SKM-1 (cell line): ENCODE measurements around the gene AMFR.
A peak's percentile ranks its signal among the peaks of the same experiment; 100 is the strongest.

Source experiments
- DNase-seq: peaks from one replicate; lab custom pipeline; 2025; ENCODE audit not compliant: unreplicated experiment; lab: John Stamatoyannopoulos, UW

The AMFR gene

GRCh38 chr16:56424404-56424764 lies 961 bp downstream of the AMFR start:
- DNase-seq: no peak

DNA sequence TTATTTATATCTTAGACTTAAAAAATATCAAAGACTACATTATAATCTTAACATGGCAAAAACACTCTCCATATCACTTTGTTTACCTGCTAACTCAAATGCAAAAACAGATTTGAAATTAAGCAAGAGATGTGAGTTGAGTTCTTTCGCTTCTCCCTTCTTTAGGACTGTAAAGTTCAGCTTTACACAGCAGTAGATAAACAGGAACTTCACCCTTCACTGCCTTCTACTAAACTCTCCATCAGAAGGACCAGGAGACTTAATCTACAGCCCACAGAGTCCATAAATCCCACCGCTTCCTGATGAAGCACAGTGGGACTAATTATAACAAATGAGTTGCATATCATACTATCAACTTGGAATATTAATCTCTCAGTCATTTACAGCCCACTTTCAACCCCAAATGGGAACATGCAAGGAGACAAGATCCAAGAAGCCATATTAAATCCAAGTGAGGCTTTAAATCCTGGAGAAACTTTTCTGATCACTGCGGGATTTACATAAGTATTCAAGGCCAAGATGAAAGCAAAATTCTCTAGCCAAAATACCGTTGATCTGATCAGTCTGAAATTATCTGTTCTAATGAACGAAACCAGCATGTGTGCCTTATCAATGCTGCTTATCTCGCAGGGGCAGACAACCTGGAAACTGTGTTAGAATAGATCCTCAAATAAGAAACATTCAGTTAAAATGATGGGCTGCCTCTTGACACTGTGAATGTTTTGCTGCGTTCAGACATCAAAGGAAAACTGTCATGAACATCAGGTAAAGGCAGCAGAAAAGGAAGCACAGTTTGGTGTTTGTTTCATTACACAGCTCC lies 1.6 kb downstream of the AMFR start:
- peak; percentile 45 for DNase-seq

GRCh38 chr16:56422896-56423441 lies 2.4 kb downstream of the AMFR start:
- DNase-seq: no peak

DNA sequence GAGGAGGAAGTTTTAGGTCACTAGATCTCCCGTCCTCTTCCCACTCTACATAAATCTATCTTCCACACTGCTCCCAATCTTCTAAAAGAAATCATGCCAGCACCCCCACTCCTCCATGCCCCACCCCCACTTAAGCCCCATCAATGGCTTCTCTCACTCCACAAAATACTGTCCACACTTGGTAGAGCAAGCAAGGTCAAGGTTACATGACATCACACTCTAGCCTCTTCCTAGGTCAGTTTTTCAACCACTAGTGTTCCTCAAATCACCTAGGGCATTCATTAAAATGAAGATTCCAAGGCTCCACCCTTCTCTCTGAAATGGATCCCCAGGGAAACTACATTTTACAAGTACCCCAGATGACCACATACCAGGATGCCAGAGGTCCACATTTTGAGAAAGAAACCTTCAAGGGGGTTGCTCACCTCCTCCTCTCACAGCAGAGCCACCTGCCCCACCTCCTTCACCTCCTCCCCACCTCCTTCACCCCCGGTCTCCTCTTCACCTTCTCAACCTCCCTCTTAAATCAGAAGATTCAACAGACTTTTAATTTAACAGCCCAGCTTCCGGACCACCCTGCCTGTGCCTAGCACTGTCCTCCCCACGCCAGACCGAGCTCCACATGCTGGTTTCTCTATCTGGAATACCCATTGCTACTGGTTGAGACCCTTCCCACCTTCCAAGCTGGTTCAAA lies 3.2 kb downstream of the AMFR start:
- no peak for DNase-seq

DNA sequence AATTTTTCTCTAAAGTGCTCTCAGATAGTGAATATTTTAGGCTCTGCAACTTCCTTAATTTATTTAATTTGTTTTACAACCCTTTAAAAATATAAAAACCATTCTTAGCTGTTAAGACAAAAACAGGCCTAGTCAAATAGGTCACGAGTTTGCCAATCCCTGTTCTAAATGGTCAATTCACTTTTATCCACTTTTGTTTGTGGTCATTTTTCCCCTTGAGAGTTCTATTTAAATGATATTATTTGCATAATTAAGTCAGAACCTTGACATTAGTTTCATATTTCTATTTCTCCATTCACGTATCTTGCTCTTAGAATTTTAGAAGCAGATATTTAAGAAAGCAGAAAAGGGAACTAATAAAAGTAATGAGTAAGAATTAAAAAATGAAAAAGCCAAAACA lies 4.0 kb downstream of the AMFR start:
- no peak for DNase-seq

DNA sequence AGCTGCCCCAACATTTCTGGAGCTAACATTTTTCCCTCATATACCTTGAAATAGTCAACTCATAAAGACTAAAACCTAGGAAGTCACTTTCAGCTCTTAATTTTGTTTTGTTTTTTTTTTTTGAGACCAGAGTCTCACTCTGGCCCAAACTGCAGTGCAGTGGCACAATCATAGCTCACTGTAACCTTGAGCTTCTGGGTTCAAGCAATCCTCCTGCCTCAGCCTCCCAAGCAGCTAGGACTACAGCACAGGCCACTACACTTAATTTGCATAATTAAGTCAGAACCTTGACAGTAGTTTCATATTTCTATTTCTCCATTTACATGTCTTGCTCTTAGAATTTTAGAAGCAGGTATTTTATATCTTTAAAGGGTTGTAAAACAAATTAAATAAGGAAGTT lies 4.7 kb downstream of the AMFR start:
- DNase-seq: no peak

DNA sequence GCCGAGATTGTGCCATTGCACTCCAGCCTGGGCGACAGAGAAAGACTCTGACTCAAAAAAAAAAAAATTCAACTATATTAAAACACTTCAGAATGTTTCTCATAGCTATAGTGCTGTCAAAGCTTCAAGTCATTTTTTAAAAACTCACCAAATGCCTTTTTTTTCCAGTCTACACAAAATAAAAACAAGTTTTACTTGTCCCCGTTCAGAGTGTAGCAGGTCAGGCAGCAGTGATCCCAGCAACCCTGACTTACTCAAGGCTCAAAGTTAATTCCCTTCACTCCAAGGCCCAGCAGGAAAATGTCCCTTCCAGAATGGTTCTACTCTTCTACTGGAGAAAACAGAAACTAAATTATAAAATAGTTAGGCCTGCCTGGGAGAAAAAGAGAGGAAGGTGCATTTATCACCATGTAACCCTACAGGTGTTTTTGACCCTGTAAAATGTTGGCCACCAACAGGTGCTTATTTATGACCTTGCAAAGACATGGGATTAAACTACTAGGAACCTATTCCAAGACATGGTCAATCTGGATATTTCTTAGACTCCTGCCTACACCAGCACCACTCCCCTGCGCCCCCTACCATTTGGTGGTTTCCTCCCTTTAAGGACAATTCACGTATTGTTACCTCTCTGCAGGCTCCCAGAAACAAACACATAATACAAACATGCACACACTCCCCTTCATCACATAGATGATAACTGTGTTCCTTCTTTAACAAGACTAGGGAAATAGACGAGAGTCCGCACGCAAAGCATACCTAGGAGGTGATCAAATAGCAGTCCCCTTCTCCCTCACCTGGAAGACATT lies 5.4 kb downstream of the AMFR start:
- no peak for DNase-seq

DNA sequence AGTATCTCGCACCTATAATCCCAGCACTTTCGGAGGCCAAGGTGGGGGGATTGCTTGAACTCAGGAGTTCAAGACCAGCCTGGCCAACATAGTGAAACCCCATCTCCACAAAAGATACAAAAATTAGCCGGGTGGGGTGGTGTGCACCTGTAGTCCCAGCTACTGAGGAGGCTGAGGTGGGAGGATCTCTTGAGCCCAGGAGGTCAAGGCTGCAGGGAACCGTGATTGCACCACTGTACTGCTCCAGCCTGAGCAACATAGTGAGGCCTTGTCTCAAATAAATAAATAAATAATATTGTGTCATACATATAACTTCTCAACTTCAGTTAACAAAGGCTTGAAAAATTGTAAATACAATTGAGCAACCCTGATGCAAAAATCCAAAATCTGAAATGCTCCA lies 8.2 kb downstream of the AMFR start:
- no peak for DNase-seq

GRCh38 chr16:56415875-56416274 lies 9.5 kb downstream of the AMFR start:
- DNase-seq: no peak

GRCh38 chr16:56414366-56414765 lies 11.0 kb downstream of the AMFR start:
- no peak for DNase-seq

GRCh38 chr16:56413381-56413780 lies 12.0 kb downstream of the AMFR start:
- DNase-seq: no peak

DNA sequence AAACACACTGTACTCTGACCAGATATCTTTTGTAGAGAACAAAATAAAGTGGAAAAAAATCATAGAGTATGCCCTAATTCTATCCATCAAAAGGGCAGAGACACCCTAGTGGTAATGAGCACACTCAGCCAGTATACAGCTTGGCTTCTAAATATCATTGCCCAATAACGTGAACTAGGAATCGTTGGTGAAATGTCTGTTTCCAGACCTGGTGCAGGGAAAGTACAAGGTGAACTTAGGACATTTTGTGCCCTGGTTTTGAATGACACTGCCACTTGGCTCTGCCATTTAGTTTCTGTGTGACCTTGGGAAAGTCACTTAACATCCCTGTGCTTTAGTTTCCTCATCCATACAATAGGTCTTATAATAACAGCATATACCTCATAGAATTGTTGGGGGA lies 13.7 kb downstream of the AMFR start:
- no peak for DNase-seq

GRCh38 chr16:56411123-56411522 lies 14.2 kb downstream of the AMFR start:
- DNase-seq: no peak

DNA sequence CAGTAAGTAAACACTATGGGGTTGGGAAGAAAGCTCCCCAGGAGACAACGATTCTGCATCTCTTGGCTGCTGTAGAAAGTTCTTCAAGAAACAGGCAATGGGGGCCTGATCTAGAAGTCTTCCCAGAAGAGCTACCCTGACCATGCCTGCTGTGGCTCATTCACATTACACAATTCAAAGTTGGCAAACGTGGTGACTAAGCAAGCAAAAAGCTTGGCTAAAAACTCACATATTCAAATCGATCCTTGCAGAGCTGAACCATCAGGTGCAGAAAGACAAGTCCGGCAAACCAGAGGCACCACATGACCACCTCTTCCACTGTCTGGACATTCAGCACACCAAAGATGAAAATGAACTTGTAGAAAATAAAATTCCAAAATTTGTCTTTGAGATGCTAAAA lies 16.1 kb downstream of the AMFR start:
- DNase-seq: no peak

DNA sequence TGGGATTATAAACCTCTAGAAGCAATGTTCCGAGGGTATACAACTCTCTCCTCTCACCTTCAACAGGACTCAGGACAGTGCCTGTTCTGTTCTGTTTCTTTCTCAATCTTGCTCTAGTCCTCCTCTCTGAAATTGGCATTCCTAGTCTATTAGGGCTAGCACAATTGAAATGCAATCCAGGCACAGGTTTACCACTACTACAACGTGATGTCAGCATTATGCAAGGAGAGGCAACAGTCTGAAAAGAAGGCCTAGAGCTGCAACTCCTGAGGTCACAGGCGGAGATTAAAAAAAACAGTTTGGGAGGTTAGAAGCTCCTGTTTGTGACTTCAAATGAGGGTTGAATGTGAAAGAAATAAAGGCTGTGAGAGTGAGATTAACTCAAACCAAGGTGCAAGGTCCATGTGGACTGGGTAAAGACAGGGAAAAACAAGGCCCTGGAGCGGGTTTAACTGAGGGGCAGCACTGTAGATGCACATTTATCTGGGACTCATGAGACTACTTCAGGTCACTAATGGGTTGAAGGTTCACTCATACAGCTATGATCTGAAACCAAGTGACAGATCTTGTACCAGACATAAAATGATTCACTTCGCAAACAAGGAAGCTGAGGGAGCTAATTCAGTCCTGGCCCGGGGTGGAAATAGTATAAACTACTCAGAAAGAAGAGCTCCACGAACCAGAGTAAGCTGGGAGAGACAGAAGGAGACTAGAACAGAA lies 16.8 kb downstream of the AMFR start:
- no peak for DNase-seq

- no peak for DNase-seq
These were observed 19.2 kb downstream of the AMFR start for GRCh38 chr16:56405977-56406672.

DNA sequence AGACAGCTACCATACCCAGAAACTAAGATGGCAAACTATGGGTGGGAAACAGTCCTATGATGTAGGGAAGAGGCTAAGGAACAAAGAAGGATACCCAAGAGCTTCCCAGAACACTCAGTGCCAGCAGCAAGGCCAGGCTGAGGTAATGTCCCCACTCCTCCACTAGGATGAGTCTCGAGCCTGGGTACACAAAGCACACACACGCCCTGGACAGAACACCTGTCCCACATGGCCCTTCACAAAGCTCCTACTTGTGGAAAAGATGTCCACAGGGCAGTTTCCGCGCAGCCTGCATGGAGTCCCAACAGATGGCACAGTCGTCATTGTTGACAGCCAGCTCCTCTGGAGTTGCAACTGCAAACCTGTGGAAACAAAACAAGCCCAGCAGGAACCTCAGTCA lies 23.9 kb downstream of the AMFR start:
- no peak for DNase-seq

- DNase-seq: no peak
These were observed 24.9 kb downstream of the AMFR start for GRCh38 chr16:56400458-56400857.

- no peak for DNase-seq
These were observed 25.9 kb downstream of the AMFR start for GRCh38 chr16:56399486-56399885.

DNA sequence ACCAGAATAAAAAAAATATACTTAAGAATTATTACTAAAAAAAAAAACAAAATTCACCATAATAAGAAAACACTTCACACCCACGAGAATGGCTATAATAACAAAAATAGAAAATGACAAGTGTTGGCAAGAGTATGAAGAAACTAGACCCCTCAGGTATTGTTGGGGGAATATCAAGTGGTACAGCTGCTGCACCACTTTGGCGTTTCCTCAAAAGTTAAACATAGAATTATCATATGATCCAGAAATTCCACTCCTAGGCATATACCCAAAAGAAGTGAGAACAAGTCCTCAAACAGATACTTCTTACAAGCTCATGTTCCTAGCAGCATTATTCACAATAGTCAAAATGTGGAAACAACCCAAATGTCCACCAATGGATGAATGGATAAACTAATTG lies 26.3 kb downstream of the AMFR start:
- no peak for DNase-seq
